ENCODE results near the gene CADPS. TPM values are rescaled to one million over a fixed set of nuclear protein-coding genes. Genes with fewer than 3 reads are reported as not detected.

Gene CADPS
- total and polyA plus RNA-seq, 2 donors, result 2.3 to 4.4 TPM

GRCh38 chr3:62631488-62631887, 243.7 kb downstream of the CADPS start:
- Histone ChIP-seq H3K27me3 (ENCODE audit: control insufficient read depth in 2 of 2, insufficient read depth in 1 of 2, low read length in 1 of 2) (no peaks in the 10 kb centered on the region), H3K4me3 (ENCODE audit: low read length in 2 of 2) (no peak overlapping the region), H3K4me1 (ENCODE audit: control insufficient read depth in 2 of 2, insufficient read depth in 2 of 2, low read length in 2 of 2) (no peaks in the 10 kb centered on the region), H3K36me3 (ENCODE audit: control insufficient read depth in 2 of 2, insufficient read depth in 2 of 2, low read length in 1 of 2) (no peaks in the 10 kb centered on the region), H3K27ac (ENCODE audit: low read depth in 1 of 2, low read length in 1 of 2) (no peak overlapping the region), H3K9me3 (ENCODE audit: control insufficient read depth in 2 of 2, insufficient read depth in 1 of 2, low read length in 1 of 2) (no peaks in the 10 kb centered on the region)
- DNase-seq (ENCODE audit: low read depth in 6 of 9, low spot score in 9 of 9), result no peak
- 97% methylated on average over 2 of the region's 2 CpGs for WGBS

- no peak overlapping the region for H3K27ac ChIP-seq (ENCODE audit: low read depth in 1 of 2, low read length in 1 of 2)
- no peak overlapping the region for H3K4me3 ChIP-seq (ENCODE audit: low read length in 2 of 2)
- H3K36me3 ChIP-seq (ENCODE audit: control insufficient read depth in 2 of 2, insufficient read depth in 2 of 2, low read length in 1 of 2), result no peaks in the 10 kb centered on the region
- no peaks in the 10 kb centered on the region for H3K4me1 ChIP-seq (ENCODE audit: control insufficient read depth in 2 of 2, insufficient read depth in 2 of 2, low read length in 2 of 2)
- H3K27me3 ChIP-seq (ENCODE audit: control insufficient read depth in 2 of 2, insufficient read depth in 1 of 2, low read length in 1 of 2), result no peaks in the 10 kb centered on the region
- DNase-seq (ENCODE audit: low read depth in 6 of 9, low spot score in 9 of 9), result no peak
- H3K9me3 ChIP-seq (ENCODE audit: control insufficient read depth in 2 of 2, insufficient read depth in 1 of 2, low read length in 1 of 2), result no peaks in the 10 kb centered on the region
Observed at GRCh38 chr3:62630664-62631063, 244.6 kb downstream of the CADPS start.

GRCh38 chr3:62625268-62625667, 249.9 kb downstream of the CADPS start:
- no peak overlapping the region for H3K4me3 ChIP-seq (ENCODE audit: low read length in 2 of 2)
- no peaks in the 10 kb centered on the region for H3K4me1 ChIP-seq (ENCODE audit: control insufficient read depth in 2 of 2, insufficient read depth in 2 of 2, low read length in 2 of 2)
- DNase-seq (ENCODE audit: low read depth in 6 of 9, low spot score in 9 of 9), result no peak
- no peaks in the 10 kb centered on the region for H3K9me3 ChIP-seq (ENCODE audit: control insufficient read depth in 2 of 2, insufficient read depth in 1 of 2, low read length in 1 of 2)
- 31% methylated on average over 6 of the region's 6 CpGs for WGBS
- H3K27me3 ChIP-seq (ENCODE audit: control insufficient read depth in 2 of 2, insufficient read depth in 1 of 2, low read length in 1 of 2), result no peaks in the 10 kb centered on the region
- H3K36me3 ChIP-seq (ENCODE audit: control insufficient read depth in 2 of 2, insufficient read depth in 2 of 2, low read length in 1 of 2), result no peaks in the 10 kb centered on the region
- no peak overlapping the region for H3K27ac ChIP-seq (ENCODE audit: low read depth in 1 of 2, low read length in 1 of 2)

- Histone ChIP-seq H3K27ac (ENCODE audit: low read depth in 1 of 2, low read length in 1 of 2) (no peak overlapping the region), H3K4me3 (ENCODE audit: low read length in 2 of 2) (no peak overlapping the region), H3K36me3 (ENCODE audit: control insufficient read depth in 2 of 2, insufficient read depth in 2 of 2, low read length in 1 of 2) (no peaks in the 10 kb centered on the region), H3K9me3 (ENCODE audit: control insufficient read depth in 2 of 2, insufficient read depth in 1 of 2, low read length in 1 of 2) (no peaks in the 10 kb centered on the region), H3K4me1 (ENCODE audit: control insufficient read depth in 2 of 2, insufficient read depth in 2 of 2, low read length in 2 of 2) (no peaks in the 10 kb centered on the region), H3K27me3 (ENCODE audit: control insufficient read depth in 2 of 2, insufficient read depth in 1 of 2, low read length in 1 of 2) (no peaks in the 10 kb centered on the region)
- DNase-seq (ENCODE audit: low read depth in 6 of 9, low spot score in 9 of 9), result no peak
Observed at GRCh38 chr3:62624185-62624584, 251.0 kb downstream of the CADPS start.

GRCh38 chr3:62622553-62623174, 252.6 kb downstream of the CADPS start:
- H3K27me3 ChIP-seq (ENCODE audit: control insufficient read depth in 2 of 2, insufficient read depth in 1 of 2, low read length in 1 of 2), result no peaks in the 10 kb centered on the region
- WGBS, result 59% methylated on average over 5 of the region's 5 CpGs
- no peaks in the 10 kb centered on the region for H3K9me3 ChIP-seq (ENCODE audit: control insufficient read depth in 2 of 2, insufficient read depth in 1 of 2, low read length in 1 of 2)
- no peak overlapping the region for H3K27ac ChIP-seq (ENCODE audit: low read depth in 1 of 2, low read length in 1 of 2)
- DNase-seq (ENCODE audit: low read depth in 6 of 9, low spot score in 9 of 9), result peak in 7 of 9 donors; percentile 3 to 46 (median 6)
- no peaks in the 10 kb centered on the region for H3K36me3 ChIP-seq (ENCODE audit: control insufficient read depth in 2 of 2, insufficient read depth in 2 of 2, low read length in 1 of 2)
- no peaks in the 10 kb centered on the region for H3K4me1 ChIP-seq (ENCODE audit: control insufficient read depth in 2 of 2, insufficient read depth in 2 of 2, low read length in 2 of 2)
- no peak overlapping the region for H3K4me3 ChIP-seq (ENCODE audit: low read length in 2 of 2)

GRCh38 chr3:62621925-62622324, 253.3 kb downstream of the CADPS start:
- H3K27ac ChIP-seq (ENCODE audit: low read depth in 1 of 2, low read length in 1 of 2), result no peak overlapping the region
- DNase-seq (ENCODE audit: low read depth in 6 of 9, low spot score in 9 of 9), result no peak
- WGBS, result 79% methylated on average over 6 of the region's 6 CpGs

GRCh38 chr3:62621176-62621575, 254.0 kb downstream of the CADPS start:
- no peak for DNase-seq (ENCODE audit: low read depth in 6 of 9, low spot score in 9 of 9)
- Histone ChIP-seq H3K27me3 (ENCODE audit: control insufficient read depth in 2 of 2, insufficient read depth in 1 of 2, low read length in 1 of 2) (no peaks in the 10 kb centered on the region), H3K27ac (ENCODE audit: low read depth in 1 of 2, low read length in 1 of 2) (no peak overlapping the region), H3K4me3 (ENCODE audit: low read length in 2 of 2) (no peak overlapping the region), H3K4me1 (ENCODE audit: control insufficient read depth in 2 of 2, insufficient read depth in 2 of 2, low read length in 2 of 2) (no peaks in the 10 kb centered on the region), H3K9me3 (ENCODE audit: control insufficient read depth in 2 of 2, insufficient read depth in 1 of 2, low read length in 1 of 2) (no peaks in the 10 kb centered on the region), H3K36me3 (ENCODE audit: control insufficient read depth in 2 of 2, insufficient read depth in 2 of 2, low read length in 1 of 2) (no peaks in the 10 kb centered on the region)
- 68% methylated on average over 3 of the region's 3 CpGs for WGBS

More at GRCh38 chr3:62621925-62622324, 253.3 kb downstream of the CADPS start:
- Histone ChIP-seq H3K4me3 (ENCODE audit: low read length in 2 of 2) (no peak overlapping the region), H3K9me3 (ENCODE audit: control insufficient read depth in 2 of 2, insufficient read depth in 1 of 2, low read length in 1 of 2) (no peaks in the 10 kb centered on the region), H3K27me3 (ENCODE audit: control insufficient read depth in 2 of 2, insufficient read depth in 1 of 2, low read length in 1 of 2) (no peaks in the 10 kb centered on the region), H3K4me1 (ENCODE audit: control insufficient read depth in 2 of 2, insufficient read depth in 2 of 2, low read length in 2 of 2) (no peaks in the 10 kb centered on the region), H3K36me3 (ENCODE audit: control insufficient read depth in 2 of 2, insufficient read depth in 2 of 2, low read length in 1 of 2) (no peaks in the 10 kb centered on the region)

- H3K4me1 ChIP-seq (ENCODE audit: control insufficient read depth in 2 of 2, insufficient read depth in 2 of 2, low read length in 2 of 2), result no peaks in the 10 kb centered on the region
- no peaks in the 10 kb centered on the region for H3K27me3 ChIP-seq (ENCODE audit: control insufficient read depth in 2 of 2, insufficient read depth in 1 of 2, low read length in 1 of 2)
- H3K27ac ChIP-seq (ENCODE audit: low read depth in 1 of 2, low read length in 1 of 2), result no peak overlapping the region
- 67% methylated on average over 5 of the region's 5 CpGs for WGBS
- H3K9me3 ChIP-seq (ENCODE audit: control insufficient read depth in 2 of 2, insufficient read depth in 1 of 2, low read length in 1 of 2), result no peaks in the 10 kb centered on the region
- no peak for DNase-seq (ENCODE audit: low read depth in 6 of 9, low spot score in 9 of 9)
- no peak overlapping the region for H3K4me3 ChIP-seq (ENCODE audit: low read length in 2 of 2)
- H3K36me3 ChIP-seq (ENCODE audit: control insufficient read depth in 2 of 2, insufficient read depth in 2 of 2, low read length in 1 of 2), result no peaks in the 10 kb centered on the region
Observed at GRCh38 chr3:62615258-62615849, 259.9 kb downstream of the CADPS start.

GRCh38 chr3:62614527-62614926, 260.7 kb downstream of the CADPS start:
- H3K4me3 ChIP-seq (ENCODE audit: low read length in 2 of 2), result no peak overlapping the region
- no peaks in the 10 kb centered on the region for H3K9me3 ChIP-seq (ENCODE audit: control insufficient read depth in 2 of 2, insufficient read depth in 1 of 2, low read length in 1 of 2)
- DNase-seq (ENCODE audit: low read depth in 6 of 9, low spot score in 9 of 9), result no peak
- no peak overlapping the region for H3K27ac ChIP-seq (ENCODE audit: low read depth in 1 of 2, low read length in 1 of 2)
- 88% methylated on average over 1 of the region's 1 CpG for WGBS
- no peaks in the 10 kb centered on the region for H3K27me3 ChIP-seq (ENCODE audit: control insufficient read depth in 2 of 2, insufficient read depth in 1 of 2, low read length in 1 of 2)
- H3K4me1 ChIP-seq (ENCODE audit: control insufficient read depth in 2 of 2, insufficient read depth in 2 of 2, low read length in 2 of 2), result no peaks in the 10 kb centered on the region
- H3K36me3 ChIP-seq (ENCODE audit: control insufficient read depth in 2 of 2, insufficient read depth in 2 of 2, low read length in 1 of 2), result no peaks in the 10 kb centered on the region
